ENCODE data around the gene S100A1.
"Not testable (repeated sequence)": the region's sequence is repeated elsewhere in the genome, so short reads cannot be mapped to it uniquely, and the experiment has no call there.

S100A1 gene

DNA sequence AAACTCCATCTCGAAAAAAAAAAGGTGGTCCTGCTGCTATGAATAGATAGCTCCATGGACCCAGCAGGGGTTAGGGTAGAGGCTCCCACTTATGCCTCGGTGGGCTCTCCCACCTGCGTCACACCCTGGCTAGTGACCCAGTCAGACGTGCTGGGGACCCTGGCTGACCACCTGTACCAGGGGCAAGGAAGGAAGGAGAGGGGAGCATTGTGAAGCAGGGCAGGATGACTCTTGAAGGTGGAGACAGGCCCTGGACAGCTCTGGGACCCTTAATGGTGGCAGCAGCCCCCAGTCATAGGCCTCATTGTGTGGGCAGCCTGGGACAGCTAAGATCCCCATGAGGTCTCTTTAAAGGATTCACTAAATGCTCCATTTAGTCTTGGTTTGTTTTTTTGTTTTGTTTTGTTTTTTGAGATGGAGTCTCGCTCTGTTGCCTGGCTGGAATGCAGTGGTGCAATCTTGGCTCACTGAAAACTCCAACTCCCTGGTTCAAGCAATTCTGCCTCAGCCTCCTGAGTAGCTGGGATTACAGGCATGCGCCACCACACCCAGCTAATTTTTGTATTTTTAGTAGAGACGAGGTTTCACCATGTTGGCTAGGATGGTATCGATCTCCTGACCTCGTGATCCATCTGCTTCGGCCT lies 19.9 kb downstream of the S100A1 start:
- Mint-ChIP-seq H3K4me3 (no peak overlapping the region), H3K36me3 (peaks cover 13% of the 10 kb centered on the region), H3K27ac (peak overlapping the region; percentile 78), H3K27me3 (no peaks in the 10 kb centered on the region), H3K4me1 (ENCODE audit: low read depth) (peaks cover 65% of the 10 kb centered on the region), H3K9me3 (ENCODE audit: low read depth) (no peaks in the 10 kb centered on the region)

- no peaks in the 10 kb centered on the region for H3K27me3 Mint-ChIP-seq
- peaks cover 54% of the 10 kb centered on the region for H3K4me1 Mint-ChIP-seq (ENCODE audit: low read depth)
- H3K9me3 Mint-ChIP-seq (ENCODE audit: low read depth) = no peaks in the 10 kb centered on the region
- peak overlapping the region; percentile 91 for H3K27ac Mint-ChIP-seq
- H3K36me3 Mint-ChIP-seq = peaks cover 7% of the 10 kb centered on the region
- H3K4me3 Mint-ChIP-seq = peak overlapping the region; percentile 35
Measured at GRCh38 chr1:153649137-153649862, 21.1 kb downstream of the S100A1 start.

DNA sequence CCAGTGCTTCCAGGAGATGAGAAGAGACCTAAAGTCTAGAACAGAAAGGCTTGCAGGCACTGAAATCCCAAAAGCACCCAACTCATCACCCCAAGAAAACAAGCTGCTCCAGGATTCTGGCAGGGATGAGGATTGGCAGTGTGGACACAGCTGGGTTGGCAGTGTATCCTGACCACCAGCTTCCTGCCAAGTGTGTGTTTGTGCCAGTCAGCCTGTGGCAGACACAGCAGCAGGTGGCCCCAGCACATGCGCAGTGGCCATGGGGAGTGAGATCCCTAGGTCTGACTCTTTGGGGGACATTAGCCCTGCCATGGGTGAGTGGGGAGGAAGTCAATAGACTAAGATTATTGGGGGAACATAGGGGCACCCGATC lies 21.6 kb downstream of the S100A1 start:
- Mint-ChIP-seq H3K27me3 (no peaks in the 10 kb centered on the region), H3K36me3 (peaks cover 7% of the 10 kb centered on the region), H3K4me1 (ENCODE audit: low read depth) (peaks cover 49% of the 10 kb centered on the region), H3K27ac (peak overlapping the region; percentile 91), H3K4me3 (no peak overlapping the region), H3K9me3 (ENCODE audit: low read depth) (no peaks in the 10 kb centered on the region)

- peaks cover 32% of the 10 kb centered on the region for H3K4me1 Mint-ChIP-seq (ENCODE audit: low read depth)
- no peak overlapping the region for H3K4me3 Mint-ChIP-seq
- no peaks in the 10 kb centered on the region for H3K9me3 Mint-ChIP-seq (ENCODE audit: low read depth)
- no peaks in the 10 kb centered on the region for H3K27me3 Mint-ChIP-seq
- no peak overlapping the region for H3K27ac Mint-ChIP-seq
- peaks cover 2% of the 10 kb centered on the region for H3K36me3 Mint-ChIP-seq
Measured at GRCh38 chr1:153651771-153652170, 23.5 kb downstream of the S100A1 start.

DNA sequence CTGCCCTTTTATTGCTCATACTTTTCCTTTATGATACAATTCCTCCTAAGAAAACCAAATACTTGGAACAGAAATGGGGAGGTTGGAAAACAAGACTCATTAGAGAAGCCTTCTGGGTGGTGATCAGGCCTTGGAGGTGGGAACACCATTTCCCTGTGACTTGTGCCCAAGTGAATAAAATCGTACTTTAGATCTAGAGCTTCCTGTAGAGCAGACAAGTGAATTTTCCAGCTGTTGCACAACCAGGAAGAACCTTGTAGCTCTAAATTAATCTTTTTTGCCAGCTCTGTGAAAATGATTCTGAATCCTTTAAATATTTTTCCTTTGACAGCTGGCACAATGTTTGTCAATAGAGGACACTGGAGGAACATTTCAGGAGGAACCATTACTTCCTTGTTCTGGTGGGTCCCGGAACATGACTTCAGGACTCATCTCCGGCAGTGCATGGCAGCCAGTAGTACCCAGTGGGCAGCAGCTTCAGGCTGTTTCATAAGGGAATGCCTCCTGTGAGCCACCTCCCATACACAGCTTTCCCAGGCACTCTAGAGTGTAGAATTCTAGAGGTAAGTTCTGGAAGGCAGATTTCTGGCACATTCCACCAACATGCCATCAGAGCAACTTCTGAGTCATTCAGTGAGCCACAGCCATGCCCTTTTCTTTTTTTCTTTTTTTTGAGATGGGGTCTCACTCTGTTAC lies 24.7 kb downstream of the S100A1 start:
- Mint-ChIP-seq H3K27ac (no peak overlapping the region), H3K4me1 (ENCODE audit: low read depth) (peaks cover 21% of the 10 kb centered on the region), H3K36me3 (no peaks in the 10 kb centered on the region), H3K4me3 (no peak overlapping the region), H3K9me3 (ENCODE audit: low read depth) (no peaks in the 10 kb centered on the region), H3K27me3 (no peaks in the 10 kb centered on the region)

- Mint-ChIP-seq H3K4me1 (ENCODE audit: low read depth) (peaks cover 11% of the 10 kb centered on the region), H3K27me3 (no peaks in the 10 kb centered on the region), H3K9me3 (ENCODE audit: low read depth) (no peaks in the 10 kb centered on the region), H3K36me3 (no peaks in the 10 kb centered on the region), H3K27ac (no peak overlapping the region), H3K4me3 (no peak overlapping the region)
Measured at GRCh38 chr1:153655333-153655732, 27.1 kb downstream of the S100A1 start.

DNA sequence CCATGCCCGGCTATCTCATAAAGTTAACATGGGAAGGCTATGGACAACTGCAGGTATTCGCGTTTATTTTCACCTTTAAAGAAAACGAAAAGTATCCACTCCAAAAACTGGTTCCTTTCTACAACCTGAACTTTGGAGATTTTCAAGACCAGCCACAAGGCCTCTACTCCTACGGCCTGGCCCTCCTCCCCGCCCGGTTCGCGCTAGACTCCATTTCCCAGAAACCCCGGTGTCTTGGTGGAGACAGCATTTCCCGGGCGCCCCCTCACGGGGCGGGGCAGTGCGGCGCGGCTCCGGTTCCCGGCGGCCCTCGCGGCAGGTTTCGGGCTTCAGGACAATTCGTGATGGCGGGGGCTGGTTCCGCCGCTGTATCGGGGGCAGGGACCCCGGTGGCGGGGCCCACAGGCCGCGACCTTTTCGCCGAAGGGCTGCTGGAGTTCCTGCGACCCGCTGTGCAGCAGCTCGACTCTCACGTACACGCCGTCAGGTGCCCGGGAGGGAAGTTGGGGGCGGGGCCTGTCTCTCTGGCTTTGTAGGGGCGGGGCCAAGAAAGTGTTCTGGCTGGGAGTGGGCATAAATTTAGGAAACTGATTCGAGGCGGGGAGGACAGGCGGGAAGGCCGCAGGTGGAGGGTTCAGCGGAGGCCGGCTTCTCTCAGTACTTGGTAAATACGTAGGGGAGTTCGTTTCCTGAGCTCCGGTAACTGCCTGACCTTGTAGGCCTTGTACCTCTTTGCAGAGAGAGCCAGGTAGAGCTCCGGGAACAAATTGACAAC lies 30.4 kb downstream of the S100A1 start, which contains the start of gene SNAPIN:
SNAPIN (plus strand) TSS at position 304 of the 775 bp plus-strand sequence; CDS start at position 345, 41 bp downstream.
- H3K4me3 Mint-ChIP-seq = peak within 1 kb of the TSS; percentile 94
- H3K9me3 Mint-ChIP-seq (ENCODE audit: low read depth) = no peaks in the 10 kb centered on the region
- no peaks in the 10 kb centered on the region for H3K27me3 Mint-ChIP-seq
- no peaks in the 10 kb centered on the region for H3K36me3 Mint-ChIP-seq
- H3K4me1 Mint-ChIP-seq (ENCODE audit: low read depth) = peaks cover 17% of the 10 kb centered on the region
- peak within 1 kb of the TSS; percentile 90 for H3K27ac Mint-ChIP-seq

DNA sequence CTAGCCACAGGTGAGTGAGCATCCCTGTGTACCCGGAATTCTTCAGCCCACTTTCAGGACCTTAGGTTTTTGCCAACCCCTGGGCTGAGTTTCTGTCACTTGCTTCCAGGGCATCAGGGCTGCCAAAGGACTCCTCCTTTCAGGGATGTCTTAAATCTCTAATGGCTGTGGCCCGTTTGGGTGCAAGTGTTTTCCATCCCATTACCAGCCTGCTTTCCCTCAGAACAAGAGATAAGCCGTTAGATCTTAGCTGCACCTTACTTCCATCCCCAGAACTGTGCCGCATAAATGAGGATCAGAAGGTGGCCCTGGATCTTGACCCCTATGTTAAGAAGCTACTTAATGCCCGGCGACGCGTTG lies 30.9 kb downstream of the S100A1 start:
- peaks cover 17% of the 10 kb centered on the region for H3K4me1 Mint-ChIP-seq (ENCODE audit: low read depth)
- H3K9me3 Mint-ChIP-seq (ENCODE audit: low read depth) = no peaks in the 10 kb centered on the region
- H3K4me3 Mint-ChIP-seq = peak overlapping the region; percentile 94
- no peaks in the 10 kb centered on the region for H3K27me3 Mint-ChIP-seq
- H3K36me3 Mint-ChIP-seq = no peaks in the 10 kb centered on the region
- H3K27ac Mint-ChIP-seq = peak overlapping the region; percentile 90

DNA sequence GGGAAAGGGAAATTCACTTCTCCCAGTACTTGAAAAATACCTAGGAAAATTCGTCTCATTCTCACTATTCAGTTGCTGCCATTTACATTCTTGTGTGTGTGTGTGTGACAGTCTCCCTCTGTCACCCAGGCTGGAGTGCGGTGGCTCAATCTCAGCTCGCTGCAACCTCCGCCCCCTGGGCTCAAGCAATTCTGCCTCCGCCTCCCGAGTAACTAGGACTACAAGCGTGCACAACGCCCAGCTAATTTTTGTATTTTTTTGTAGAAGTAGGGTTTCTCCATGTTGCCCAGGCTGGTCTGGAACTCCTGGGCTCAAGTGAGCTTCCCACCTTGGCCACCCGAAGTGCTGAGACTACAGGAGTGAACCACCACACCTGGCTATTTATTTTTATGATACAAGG lies 31.4 kb downstream of the S100A1 start:
- Mint-ChIP-seq H3K9me3 (ENCODE audit: low read depth) (no peaks in the 10 kb centered on the region), H3K27me3 (no peaks in the 10 kb centered on the region), H3K36me3 (no peaks in the 10 kb centered on the region), H3K27ac (peak overlapping the region; percentile 81), H3K4me3 (peak overlapping the region; percentile 94), H3K4me1 (ENCODE audit: low read depth) (peaks cover 17% of the 10 kb centered on the region)

- Mint-ChIP-seq H3K27me3 (no peaks in the 10 kb centered on the region), H3K4me1 (ENCODE audit: low read depth) (peaks cover 17% of the 10 kb centered on the region), H3K9me3 (ENCODE audit: low read depth) (no peaks in the 10 kb centered on the region), H3K27ac (peak overlapping the region; percentile 35), H3K4me3 (peak overlapping the region; percentile 52), H3K36me3 (no peaks in the 10 kb centered on the region)
Measured at GRCh38 chr1:153661111-153661708, 33.0 kb downstream of the S100A1 start.

- Mint-ChIP-seq H3K36me3 (no peaks in the 10 kb centered on the region), H3K4me3 (no peak overlapping the region)
Measured at GRCh38 chr1:153662269-153662668, 34.0 kb downstream of the S100A1 start.

GRCh38 chr1:153663211-153663610 lies 35.0 kb downstream of the S100A1 start:
- Mint-ChIP-seq H3K4me1 (ENCODE audit: low read depth) (peaks cover 24% of the 10 kb centered on the region), H3K4me3 (no peak overlapping the region), H3K27ac (no peak overlapping the region), H3K9me3 (ENCODE audit: low read depth) (no peaks in the 10 kb centered on the region), H3K27me3 (no peaks in the 10 kb centered on the region), H3K36me3 (peaks cover 1% of the 10 kb centered on the region)

More at GRCh38 chr1:153662269-153662668, 34.0 kb downstream of the S100A1 start:
- H3K9me3 Mint-ChIP-seq (ENCODE audit: low read depth) = no peaks in the 10 kb centered on the region
- H3K4me1 Mint-ChIP-seq (ENCODE audit: low read depth) = peaks cover 17% of the 10 kb centered on the region
- no peak overlapping the region for H3K27ac Mint-ChIP-seq
- no peaks in the 10 kb centered on the region for H3K27me3 Mint-ChIP-seq

DNA sequence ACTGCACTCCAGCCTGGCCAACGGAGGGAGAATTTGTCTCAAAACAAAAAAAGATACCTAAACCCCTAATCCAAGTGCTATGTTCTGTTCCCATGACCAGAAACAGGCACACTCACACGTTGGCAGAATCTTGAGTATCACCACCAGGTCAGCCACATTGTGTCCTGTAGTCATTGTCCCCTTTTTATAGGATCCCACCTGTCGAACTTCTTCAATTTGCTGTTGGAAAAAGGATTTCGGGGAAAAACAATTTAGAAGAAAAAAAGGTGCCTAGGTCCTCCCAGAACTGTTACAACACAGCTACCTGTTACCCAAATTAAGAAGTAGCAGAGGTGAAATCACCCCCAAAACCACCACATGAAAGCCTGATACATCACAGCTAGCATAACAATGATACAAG lies 39.2 kb downstream of the S100A1 start:
- Mint-ChIP-seq H3K4me3 (peak overlapping the region; percentile 75), H3K4me1 (ENCODE audit: low read depth) (peaks cover 29% of the 10 kb centered on the region), H3K27ac (peak overlapping the region; percentile 22), H3K27me3 (no peaks in the 10 kb centered on the region), H3K9me3 (ENCODE audit: low read depth) (no peaks in the 10 kb centered on the region), H3K36me3 (peaks cover 11% of the 10 kb centered on the region)

- not testable (repeated sequence) for H3K27ac Mint-ChIP-seq; H3K27me3 Mint-ChIP-seq; H3K4me3 Mint-ChIP-seq; H3K9me3 Mint-ChIP-seq (ENCODE audit: low read depth)
- Mint-ChIP-seq H3K36me3 (peaks cover 11% of the 10 kb centered on the region), H3K4me1 (ENCODE audit: low read depth) (peaks cover 29% of the 10 kb centered on the region)
Measured at GRCh38 chr1:153668672-153669071, 40.4 kb downstream of the S100A1 start.

Measured in activated naive CD8-positive, alpha-beta T cell (primary cell).